Measurements from ENCODE around the gene MUC12. TPM values are rescaled to one million over a fixed set of nuclear protein-coding genes. Genes with fewer than 3 reads are reported as not detected.

MUC12 gene
- total and polyA plus RNA-seq, 9 of the 15 experiments (the other 6 are each of a cell fraction or from before 2014, with no cell fraction given): 0.23 to 1.2 (median 0.79) TPM; not detected in 1

DNA sequence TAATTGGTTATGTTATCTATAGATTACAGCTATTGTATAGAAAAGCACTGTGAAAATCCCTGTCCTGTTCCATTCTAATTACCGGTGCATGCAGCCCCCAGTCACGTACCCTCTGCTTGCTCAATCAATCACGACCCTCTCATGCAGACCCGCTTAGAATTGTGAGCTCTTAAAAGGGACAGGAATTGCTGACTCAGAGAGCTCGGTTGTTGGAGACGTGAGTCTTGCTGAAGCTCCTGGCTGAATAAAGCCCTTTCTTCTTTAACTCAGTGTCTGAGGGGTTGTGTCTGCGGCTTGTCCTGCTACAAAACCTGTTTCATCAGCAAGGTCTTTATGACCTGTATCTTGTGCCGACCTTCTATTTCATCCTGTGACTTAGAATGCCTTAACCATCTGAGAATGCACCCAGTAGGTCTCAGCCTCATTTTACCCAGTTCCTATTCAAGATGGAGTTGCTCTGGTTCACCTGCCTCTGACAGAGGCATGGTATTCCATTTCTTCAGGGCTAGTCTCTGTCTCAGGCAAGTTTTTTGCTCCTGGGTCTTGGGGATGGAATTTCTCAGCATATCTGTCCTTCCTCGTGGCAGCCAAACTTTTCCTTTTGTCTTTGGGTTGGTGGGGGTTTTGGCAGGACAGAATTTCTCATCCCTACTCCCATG, 49.5 kb upstream of the MUC12 start (continued):
- TF ChIP-seq MAFG (tag; conservative IDR thresholded peaks at IDR 0.05): peak; percentile 64; the same call in 1 of the 2 replicates

GRCh38 chr7:100921039-100921438, 48.3 kb upstream of the MUC12 start:
- Histone ChIP-seq H3K4me1 (replicated peaks in 1 of 2; ENCODE audit: control insufficient read depth in 2 of 2, insufficient read depth in 2 of 2, low read length in 2 of 2) (no peaks in the 10 kb centered on the region; a peak in 2 of 5 replicates), H3K79me2 (ENCODE audit: control insufficient read depth, insufficient read depth, low read length) (no peaks in the 10 kb centered on the region), H3K27ac (ENCODE audit: extremely low read depth, low read depth, low read length) (no peak overlapping the region), H3K4me2 (ENCODE audit: insufficient read depth, low read length) (no peak overlapping the region), H2AFZ (ENCODE audit: low read depth, low read length) (no peak overlapping the region), H3K9ac (ENCODE audit: insufficient read depth in 1 of 2, low read depth in 2 of 2, low read length in 2 of 2) (no peak overlapping the region), H3K9me3 (replicated peaks; ENCODE audit: control insufficient read depth, insufficient read depth, low read depth, low read length) (no peaks in the 10 kb centered on the region), H3K27me3 (ENCODE audit: control insufficient read depth in 2 of 2, insufficient read depth in 2 of 2, low read length in 2 of 2) (no peaks in the 10 kb centered on the region), H3K9me1 (ENCODE audit: control insufficient read depth, insufficient read depth, low read length) (no peaks in the 10 kb centered on the region), H3K4me3 (no peak overlapping the region), H4K20me1 (replicated peaks; ENCODE audit: control insufficient read depth, insufficient read depth, low read length) (no peaks in the 10 kb centered on the region), H3K36me3 (ENCODE audit: control insufficient read depth, insufficient read depth, low read length) (no peaks in the 10 kb centered on the region)
- peak; percentile 54; the same call in 1 of the 2 replicates for TF ChIP-seq ZBTB7A (IDR thresholded peaks at IDR 0.05; ENCODE audit: borderline replicate concordance, control insufficient read depth, low read depth, low read length)
- TF ChIP-seq, protein P1, sequence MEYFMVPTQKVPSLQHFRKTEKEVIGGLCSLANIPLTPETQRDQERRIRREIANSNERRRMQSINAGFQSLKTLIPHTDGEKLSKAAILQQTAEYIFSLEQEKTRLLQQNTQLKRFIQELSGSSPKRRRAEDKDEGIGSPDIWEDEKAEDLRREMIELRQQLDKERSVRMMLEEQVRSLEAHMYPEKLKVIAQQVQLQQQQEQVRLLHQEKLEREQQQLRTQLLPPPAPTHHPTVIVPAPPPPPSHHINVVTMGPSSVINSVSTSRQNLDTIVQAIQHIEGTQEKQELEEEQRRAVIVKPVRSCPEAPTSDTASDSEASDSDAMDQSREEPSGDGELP (CRISPR knock-in tag; IDR thresholded peaks at IDR 0.05; ENCODE audit: borderline replicate concordance): no peak
- TF ChIP-seq, protein P2, sequence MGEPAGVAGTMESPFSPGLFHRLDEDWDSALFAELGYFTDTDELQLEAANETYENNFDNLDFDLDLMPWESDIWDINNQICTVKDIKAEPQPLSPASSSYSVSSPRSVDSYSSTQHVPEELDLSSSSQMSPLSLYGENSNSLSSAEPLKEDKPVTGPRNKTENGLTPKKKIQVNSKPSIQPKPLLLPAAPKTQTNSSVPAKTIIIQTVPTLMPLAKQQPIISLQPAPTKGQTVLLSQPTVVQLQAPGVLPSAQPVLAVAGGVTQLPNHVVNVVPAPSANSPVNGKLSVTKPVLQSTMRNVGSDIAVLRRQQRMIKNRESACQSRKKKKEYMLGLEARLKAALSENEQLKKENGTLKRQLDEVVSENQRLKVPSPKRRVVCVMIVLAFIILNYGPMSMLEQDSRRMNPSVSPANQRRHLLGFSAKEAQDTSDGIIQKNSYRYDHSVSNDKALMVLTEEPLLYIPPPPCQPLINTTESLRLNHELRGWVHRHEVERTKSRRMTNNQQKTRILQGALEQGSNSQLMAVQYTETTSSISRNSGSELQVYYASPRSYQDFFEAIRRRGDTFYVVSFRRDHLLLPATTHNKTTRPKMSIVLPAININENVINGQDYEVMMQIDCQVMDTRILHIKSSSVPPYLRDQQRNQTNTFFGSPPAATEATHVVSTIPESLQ (CRISPR knock-in tag; IDR thresholded peaks at IDR 0.05): no peak
- no peak for TF ChIP-seq HOXB6 (CRISPR knock-in tag; IDR thresholded peaks at IDR 0.05; ENCODE audit: borderline replicate concordance)
- TF ChIP-seq ZNF764 (CRISPR knock-in tag; IDR thresholded peaks at IDR 0.05; ENCODE audit: low read depth): no peak
- no peak for TF ChIP-seq SMARCE1 (IDR thresholded peaks at IDR 0.05)
- TF ChIP-seq, protein P3, sequence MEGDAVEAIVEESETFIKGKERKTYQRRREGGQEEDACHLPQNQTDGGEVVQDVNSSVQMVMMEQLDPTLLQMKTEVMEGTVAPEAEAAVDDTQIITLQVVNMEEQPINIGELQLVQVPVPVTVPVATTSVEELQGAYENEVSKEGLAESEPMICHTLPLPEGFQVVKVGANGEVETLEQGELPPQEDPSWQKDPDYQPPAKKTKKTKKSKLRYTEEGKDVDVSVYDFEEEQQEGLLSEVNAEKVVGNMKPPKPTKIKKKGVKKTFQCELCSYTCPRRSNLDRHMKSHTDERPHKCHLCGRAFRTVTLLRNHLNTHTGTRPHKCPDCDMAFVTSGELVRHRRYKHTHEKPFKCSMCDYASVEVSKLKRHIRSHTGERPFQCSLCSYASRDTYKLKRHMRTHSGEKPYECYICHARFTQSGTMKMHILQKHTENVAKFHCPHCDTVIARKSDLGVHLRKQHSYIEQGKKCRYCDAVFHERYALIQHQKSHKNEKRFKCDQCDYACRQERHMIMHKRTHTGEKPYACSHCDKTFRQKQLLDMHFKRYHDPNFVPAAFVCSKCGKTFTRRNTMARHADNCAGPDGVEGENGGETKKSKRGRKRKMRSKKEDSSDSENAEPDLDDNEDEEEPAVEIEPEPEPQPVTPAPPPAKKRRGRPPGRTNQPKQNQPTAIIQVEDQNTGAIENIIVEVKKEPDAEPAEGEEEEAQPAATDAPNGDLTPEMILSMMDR (IDR thresholded peaks at IDR 0.05 in 2 of 3, conservative IDR thresholded peaks at IDR 0.05 in 1 of 3; ENCODE audit: insufficient read depth in 2 of 3, low read depth in 1 of 3, low read length in 3 of 3): 0 out of 6 replicates have a peak, but pooled peaks of 1 of the 3 experiments have one; percentile 20
- no peak for TF ChIP-seq ZNF778 (CRISPR knock-in tag; IDR thresholded peaks at IDR 0.05)
- TF ChIP-seq EHMT2 (IDR thresholded peaks at IDR 0.05): 0 out of 2 replicates have a peak, but pooled peaks have one; percentile 15
- no peak for TF ChIP-seq SLC30A9 (CRISPR knock-in tag; IDR thresholded peaks at IDR 0.05)
- DNase-seq (ENCODE audit: extremely low read depth in 1 of 4, low spot score in 3 of 4): no peak
- no peak; the same call in 2 of the 3 replicates for ATAC-seq
- CTCF ChIA-PET (ENCODE audit: low intra/inter-chr PET ratio): no interaction called here
- BruUV-seq (replicated peaks): no TSS peak
- intact Hi-C loops (cut with micrococcal nuclease): no loop called here
- in situ Hi-C loops (cut with MboI): loop anchor here (25.0 kb wide), 1 partner anchor 366 kb away; no protein-coding TSS in a partner anchor
- no peak for FAIRE-seq
- POLR2A ChIA-PET: no interaction called here

All from K562 (cell line).